NB4 (cell line): ENCODE measurements around the gene EIF2AK2.
"Not testable (repeated sequence)": the region's sequence is repeated elsewhere in the genome, so short reads cannot be mapped to it uniquely, and the experiment has no call there.

Experiments
- DNase-seq: peaks from one replicate; pipeline ENCODE4 v3.0.0; 2010; ENCODE audit warnings: low read depth
- H3K4me3 ChIP-seq: one replicate; pipeline ENCODE4 v1.5.1; 2011; ENCODE audit warnings: mild to moderate bottlenecking, low read depth, low read length, moderate library complexity
- MYC ChIP-seq: IDR thresholded peaks from 2 replicates; pipeline ENCODE4 v1.6.1; 2011; ENCODE audit warnings: low read depth, low read length
- POLR2A ChIP-seq: IDR thresholded peaks from 2 replicates; pipeline ENCODE4 v1.6.1; 2011; ENCODE audit warnings: mild to moderate bottlenecking; ENCODE audit not compliant: insufficient read length; ENCODE audit errors: extremely low read depth
- TF ChIP-seq, protein P1 (sequence below): IDR thresholded peaks from 2 replicates; pipeline ENCODE4 v1.6.1; 2011; ENCODE audit warnings: low read depth, low read length
- TF ChIP-seq, protein P2 (sequence below): IDR thresholded peaks from one replicate; pipeline ENCODE4 v1.5.1; 2012; ENCODE audit warnings: low read depth, low read length

Gene EIF2AK2

DNA sequence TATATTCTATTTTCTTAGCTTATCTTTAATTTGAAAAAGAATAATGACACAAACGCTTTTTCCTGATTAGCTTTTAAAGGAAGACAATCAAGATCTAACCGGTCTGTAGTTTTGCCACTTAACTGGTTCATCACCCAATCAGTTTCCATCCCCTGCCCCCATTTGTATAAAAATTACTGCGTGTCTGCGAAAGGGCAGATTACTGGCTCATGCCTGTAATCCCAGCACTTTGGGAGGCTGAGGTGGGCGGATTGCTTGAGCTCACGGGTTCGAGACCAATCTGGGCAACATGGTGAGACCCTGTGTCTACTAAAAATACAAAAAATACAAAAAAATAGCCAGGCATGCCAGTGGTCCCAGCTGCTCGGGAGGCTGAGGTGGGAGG, 41.9 kb upstream of the EIF2AK2 start:
- TF ChIP-seq, protein P1, sequence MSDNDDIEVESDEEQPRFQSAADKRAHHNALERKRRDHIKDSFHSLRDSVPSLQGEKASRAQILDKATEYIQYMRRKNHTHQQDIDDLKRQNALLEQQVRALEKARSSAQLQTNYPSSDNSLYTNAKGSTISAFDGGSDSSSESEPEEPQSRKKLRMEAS, result no peak
- no peak for TF ChIP-seq MYC
- TF ChIP-seq, protein P2, sequence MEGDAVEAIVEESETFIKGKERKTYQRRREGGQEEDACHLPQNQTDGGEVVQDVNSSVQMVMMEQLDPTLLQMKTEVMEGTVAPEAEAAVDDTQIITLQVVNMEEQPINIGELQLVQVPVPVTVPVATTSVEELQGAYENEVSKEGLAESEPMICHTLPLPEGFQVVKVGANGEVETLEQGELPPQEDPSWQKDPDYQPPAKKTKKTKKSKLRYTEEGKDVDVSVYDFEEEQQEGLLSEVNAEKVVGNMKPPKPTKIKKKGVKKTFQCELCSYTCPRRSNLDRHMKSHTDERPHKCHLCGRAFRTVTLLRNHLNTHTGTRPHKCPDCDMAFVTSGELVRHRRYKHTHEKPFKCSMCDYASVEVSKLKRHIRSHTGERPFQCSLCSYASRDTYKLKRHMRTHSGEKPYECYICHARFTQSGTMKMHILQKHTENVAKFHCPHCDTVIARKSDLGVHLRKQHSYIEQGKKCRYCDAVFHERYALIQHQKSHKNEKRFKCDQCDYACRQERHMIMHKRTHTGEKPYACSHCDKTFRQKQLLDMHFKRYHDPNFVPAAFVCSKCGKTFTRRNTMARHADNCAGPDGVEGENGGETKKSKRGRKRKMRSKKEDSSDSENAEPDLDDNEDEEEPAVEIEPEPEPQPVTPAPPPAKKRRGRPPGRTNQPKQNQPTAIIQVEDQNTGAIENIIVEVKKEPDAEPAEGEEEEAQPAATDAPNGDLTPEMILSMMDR, result no peak
- no peak for TF ChIP-seq POLR2A
- DNase-seq, result no peak
- H3K4me3 ChIP-seq, result peak overlapping the region; percentile 4

DNA sequence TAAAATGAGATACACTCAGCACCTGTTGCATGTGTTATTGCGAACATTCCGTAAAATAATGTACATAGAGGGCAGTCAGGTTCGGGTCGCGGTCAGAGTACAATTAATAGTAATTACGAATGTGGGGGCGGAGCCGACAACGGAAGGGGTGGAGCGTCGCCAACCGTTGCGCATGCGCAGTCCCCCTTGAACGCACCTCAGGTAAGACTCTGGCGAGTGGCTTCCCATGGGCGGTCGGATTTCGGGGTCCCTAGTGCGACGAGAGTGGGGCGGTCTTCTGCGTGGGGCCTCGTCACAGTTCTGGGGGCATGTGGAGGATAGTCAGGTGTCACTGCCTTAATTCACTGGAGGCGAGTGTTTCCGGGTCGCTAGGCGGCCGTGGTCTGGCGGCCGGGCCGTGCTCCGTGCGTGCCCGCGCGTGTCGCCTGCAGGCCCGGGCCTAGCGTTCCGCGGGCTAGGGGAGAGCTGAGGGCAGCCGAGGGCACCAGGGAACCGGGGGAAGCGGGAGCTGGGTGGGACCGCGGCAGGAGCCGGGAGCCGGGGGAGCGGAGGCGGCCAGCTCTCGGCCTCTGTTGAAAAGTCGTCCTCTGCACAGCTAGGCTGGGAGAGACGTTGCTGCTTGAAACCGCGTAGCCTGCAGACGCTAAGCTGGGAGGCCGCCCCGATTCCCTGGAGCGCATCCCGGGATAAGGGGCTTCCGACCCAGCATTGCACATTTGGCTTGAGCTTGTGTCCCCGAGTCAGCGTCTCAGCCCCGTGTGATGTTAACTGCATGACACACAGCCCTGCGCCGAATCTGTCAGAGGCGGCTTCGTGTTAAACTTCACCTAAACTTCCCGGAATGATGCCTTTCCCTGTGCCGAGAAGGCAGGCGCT, 39.8 kb upstream of the EIF2AK2 start, which contains the start of gene CEBPZOS:
Gene CEBPZOS, plus strand, starts transcription at position 177 of the 876 bp plus-strand sequence. CDS start 3,209 bp downstream, outside the sequence.
- TF ChIP-seq, protein P1, result peak; percentile 57
- TF ChIP-seq, protein P2, result no peak
- TF ChIP-seq POLR2A, result peak; percentile 96
- DNase-seq, result peak; percentile 91
- peak within 1 kb of the TSS; percentile 78 for H3K4me3 ChIP-seq

DNA sequence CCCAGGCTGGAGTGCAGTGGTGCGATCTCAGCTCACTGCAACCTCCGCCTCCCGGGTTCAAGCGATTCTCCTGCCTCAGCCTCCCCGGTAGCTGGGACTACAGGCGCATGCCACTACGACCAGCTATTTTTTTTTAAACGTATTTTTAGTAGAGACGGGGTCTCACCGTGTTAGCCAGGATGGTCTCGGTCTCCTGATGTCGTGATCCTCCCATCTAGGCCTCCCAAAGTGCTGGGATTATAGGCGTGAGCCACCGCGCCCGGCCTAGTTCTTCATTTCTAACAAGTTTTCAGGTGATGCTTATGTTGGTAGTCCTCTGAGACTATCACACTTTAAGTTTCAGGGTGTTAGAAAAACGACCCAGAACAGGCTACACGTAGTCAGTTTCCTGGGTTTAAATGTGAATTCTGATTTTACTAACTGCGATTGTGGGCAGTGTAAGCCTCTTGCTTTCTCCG, 39.1 kb upstream of the EIF2AK2 start:
- DNase-seq, result not testable (repeated sequence)
- H3K4me3 ChIP-seq, result peak overlapping the region; percentile 78

DNA sequence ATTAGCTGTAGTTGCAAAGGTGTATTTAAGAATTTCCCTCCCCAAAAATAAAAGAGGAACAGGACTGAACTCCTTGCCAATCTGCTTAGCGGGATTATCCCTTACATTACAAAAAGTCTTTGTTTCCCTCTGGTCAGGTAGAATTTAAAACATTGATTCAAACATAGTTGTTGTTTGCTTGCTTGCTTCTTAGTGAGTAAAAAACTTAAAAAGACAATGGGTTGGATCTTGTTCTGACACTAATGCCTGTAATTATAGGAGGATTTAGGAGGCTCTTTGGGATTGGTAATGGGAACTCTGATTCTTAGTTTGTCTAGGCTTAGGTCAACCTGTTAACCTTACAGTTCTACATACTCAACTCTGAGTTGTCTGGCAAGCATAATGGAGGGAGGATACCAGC, 35.8 kb upstream of the EIF2AK2 start:
- DNase-seq, result no peak
- H3K4me3 ChIP-seq, result no peak overlapping the region
- TF ChIP-seq, protein P2, result no peak
- TF ChIP-seq, protein P1, result no peak
- TF ChIP-seq POLR2A, result no peak
- TF ChIP-seq MYC, result no peak

DNA sequence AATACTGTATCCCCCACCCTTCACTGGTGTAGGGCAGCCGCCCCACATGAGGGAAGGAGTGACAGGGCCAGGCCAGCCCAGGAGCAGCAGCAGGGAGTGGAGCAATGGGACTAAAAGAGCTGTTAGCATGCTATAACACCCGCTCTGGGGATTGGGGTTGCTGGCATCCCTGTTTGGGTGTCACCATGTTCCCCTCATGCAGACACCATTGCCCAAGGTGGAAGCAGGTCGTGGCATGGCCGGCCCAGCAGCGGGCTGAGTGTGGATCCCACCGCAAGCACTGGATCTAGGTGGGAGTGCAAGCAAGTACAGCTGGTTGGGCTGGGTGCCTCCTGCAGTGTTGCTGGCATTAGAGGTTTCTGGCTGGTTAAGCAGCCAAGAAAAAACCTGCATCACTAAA, 35.0 kb upstream of the EIF2AK2 start:
- H3K4me3 ChIP-seq, result no peak overlapping the region
- TF ChIP-seq, protein P2, result no peak
- TF ChIP-seq, protein P1, result 0 out of 2 replicates have a peak, but pooled peaks have one; percentile 21
- peak; percentile 32 for DNase-seq

DNA sequence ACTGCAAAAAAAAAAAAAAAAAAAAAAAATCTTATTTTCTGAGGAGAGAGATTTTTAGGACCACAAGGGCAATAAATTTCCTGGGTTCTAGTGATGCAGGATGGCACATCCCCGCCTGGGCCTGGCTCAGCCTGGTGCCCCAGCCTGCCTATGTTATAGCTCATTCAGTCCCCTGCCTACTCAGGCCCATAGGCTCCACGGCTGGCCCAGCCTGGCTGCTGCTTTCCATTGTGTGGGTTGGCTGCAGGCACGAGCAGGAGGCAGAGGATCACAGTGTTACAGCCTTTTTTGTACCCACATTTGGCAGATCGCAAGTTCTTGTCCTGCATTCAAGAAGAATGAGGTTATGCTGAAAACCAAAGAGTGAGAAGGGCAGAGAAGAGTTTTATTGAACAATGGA, 34.5 kb upstream of the EIF2AK2 start:
- TF ChIP-seq POLR2A (no peak), MYC (no peak)
- TF ChIP-seq, protein P1, result no peak
- TF ChIP-seq, protein P2, result no peak
- DNase-seq, result peak; percentile 51
- no peak overlapping the region for H3K4me3 ChIP-seq
